GM21717 (cell line): ENCODE results near the gene CACNA2D3.

ENCODE experiments used
- ATAC-seq: cut with Tn5 transposase; IDR thresholded peaks from one replicate; pipeline ENCODE4 v1.9.1; 2021; ENCODE audit warnings: mild to moderate bottlenecking, moderate library complexity; ENCODE audit not compliant: unreplicated experiment

CACNA2D3 gene

DNA sequence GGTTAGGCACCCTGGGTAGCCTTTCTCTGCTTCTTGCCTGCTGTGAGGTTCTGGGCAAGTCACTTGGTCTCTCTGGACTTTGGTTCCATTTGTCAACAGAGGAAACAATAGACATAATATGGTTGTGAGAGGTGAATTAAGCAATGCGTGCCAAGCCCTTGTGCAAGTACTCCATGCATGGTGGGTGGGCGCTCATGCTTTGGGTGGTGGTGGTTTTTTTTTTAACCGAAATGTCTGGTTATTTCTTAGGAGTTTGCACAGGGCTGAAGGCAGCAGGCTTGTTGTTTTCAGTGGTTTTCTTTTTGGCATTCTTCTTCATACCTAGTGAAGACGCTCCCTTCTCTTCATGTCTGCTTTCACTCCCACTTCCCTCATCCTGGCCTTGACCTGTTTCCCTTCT lies 889.7 kb downstream of the CACNA2D3 start:
- no peak for ATAC-seq

DNA sequence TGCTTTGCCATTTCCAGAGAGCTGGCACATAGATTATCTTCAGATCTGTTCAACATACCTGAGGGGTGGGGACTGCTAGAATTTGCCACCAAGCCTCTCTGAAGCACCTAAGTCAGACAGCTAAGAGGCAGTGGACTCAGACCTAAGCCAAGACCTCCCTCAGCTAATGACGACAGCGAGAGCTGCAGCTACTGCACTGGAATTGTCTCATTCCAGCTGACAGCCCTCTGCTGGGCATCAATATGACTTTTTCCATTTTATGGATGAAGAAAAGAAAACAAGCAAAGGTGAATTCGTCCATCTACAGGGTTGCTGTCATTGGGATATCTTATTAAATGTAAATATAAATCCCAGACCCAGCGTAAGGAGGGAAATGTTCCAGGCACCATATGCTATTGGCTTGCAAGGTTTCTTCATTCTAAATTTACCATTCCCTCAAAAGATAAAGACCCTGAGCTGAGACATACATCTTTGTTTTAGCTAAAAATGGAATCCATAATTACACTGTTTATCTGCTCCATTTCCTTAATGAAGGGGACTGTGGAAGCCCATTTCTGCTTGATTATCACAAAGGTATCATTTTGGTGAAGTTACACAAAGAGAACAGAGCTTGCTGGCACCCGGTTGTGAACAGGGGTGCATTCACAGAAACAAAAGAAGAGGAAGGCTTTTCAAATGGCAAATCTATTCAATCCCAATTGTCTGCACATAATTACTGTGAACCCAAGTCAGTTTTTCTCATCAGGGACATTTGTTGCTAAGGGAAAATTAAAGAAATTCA lies 891.0 kb downstream of the CACNA2D3 start:
- ATAC-seq: no peak

- ATAC-seq: no peak
These were observed 891.7 kb downstream of the CACNA2D3 start for GRCh38 chr3:55014081-55014480.

DNA sequence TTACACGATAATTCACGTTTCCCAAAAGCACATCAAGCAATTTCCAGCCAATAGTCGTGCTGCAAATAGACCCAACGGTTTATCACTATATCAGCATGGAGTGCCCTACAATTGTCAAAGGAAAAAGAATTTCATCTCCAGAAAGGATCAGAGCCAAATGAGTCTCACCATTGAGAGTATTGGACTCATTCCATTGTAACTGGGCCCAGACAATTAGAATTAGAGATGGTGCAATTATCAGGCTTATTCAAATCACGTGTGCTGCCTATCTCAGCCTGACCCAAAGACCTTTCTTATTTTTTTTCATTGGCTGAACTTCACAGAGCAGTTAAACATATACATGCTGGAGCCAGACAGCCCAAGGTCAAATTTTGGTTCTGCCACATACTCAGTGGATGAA lies 892.6 kb downstream of the CACNA2D3 start:
- no peak for ATAC-seq

- ATAC-seq: no peak
These were observed 895.5 kb downstream of the CACNA2D3 start for GRCh38 chr3:55017876-55018275.

DNA sequence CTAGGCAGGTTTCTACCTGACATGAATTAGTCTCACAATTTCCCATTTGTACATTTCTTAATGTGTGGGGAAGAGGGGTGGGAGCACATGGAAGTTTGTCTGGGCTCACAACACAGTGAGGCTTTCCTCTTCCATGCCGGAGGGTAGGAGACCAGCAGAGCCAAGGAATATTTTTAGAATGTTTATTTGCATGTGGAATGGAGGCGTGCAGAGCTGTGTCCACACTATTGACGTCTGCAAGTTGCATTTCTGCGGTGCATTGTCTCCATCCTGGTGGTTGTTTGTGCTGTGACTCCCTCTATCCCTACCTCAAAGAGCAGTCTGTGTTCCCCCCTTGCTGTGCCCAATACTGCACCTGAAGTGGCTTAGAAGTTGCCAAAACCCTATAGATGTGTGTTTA lies 908.6 kb downstream of the CACNA2D3 start:
- ATAC-seq: no peak

GRCh38 chr3:55036883-55037577 lies 914.7 kb downstream of the CACNA2D3 start:
- ATAC-seq: no peak

DNA sequence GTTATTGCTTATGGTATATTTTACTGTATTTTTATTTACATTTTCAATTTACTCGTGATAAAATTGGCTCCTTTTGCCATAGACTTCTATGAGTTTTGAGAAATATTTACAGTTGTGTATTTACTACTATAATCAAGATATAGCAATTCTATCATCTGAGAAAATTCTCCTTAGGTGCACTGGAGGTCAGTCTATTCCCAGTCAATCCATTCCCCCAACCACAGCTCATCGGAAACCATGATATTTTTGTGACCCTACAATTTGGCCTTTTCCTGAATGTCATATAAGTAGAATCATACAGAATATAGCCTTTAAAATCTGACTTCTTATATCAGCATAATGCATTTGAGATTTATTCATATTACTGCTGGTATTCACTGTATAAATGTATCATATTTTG lies 920.2 kb downstream of the CACNA2D3 start:
- no peak for ATAC-seq

- ATAC-seq: no peak
These were observed 922.1 kb downstream of the CACNA2D3 start for GRCh38 chr3:55044486-55044885.

- no peak for ATAC-seq
These were observed 936.8 kb downstream of the CACNA2D3 start for GRCh38 chr3:55059027-55059629.

DNA sequence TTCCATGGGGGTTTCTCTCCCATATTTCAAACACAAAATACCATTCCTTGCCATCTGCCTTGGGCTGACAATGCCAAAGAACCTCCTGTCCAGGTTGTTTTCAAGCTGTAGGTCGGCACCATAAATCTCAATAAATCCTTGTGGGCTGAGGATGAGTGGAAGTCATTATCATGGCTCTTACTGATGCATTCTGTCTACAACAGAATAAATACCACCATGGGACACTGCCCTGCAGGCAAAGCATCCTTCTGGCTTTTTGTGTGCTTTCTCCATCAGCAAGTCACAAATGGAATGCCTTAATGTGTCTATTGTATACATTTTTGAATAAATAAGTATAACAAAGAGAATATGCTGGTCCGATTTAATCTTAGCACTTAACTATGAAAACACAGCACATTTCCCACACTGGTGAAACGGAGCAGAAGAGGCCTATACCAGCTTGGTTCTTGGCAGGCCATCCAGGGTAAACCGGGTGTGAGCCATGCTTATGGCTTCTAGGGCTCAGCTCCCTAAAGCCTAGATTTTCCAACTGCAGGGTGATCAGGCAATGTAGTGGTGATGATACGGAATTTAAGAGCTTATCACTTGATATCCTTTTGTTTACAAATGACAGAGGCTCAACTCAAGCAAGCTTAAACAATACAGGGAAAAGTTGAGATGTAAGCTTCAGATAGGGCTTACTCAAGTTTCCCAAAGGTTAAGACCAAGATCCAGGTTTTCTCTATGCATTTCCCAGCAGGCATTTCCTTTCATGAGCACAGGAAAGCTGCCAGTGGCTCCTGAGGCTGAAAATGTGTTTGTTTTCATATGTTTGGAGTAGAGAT lies 938.8 kb downstream of the CACNA2D3 start:
- no peak for ATAC-seq

- ATAC-seq: no peak
These were observed 939.3 kb downstream of the CACNA2D3 start for GRCh38 chr3:55061720-55062034.

DNA sequence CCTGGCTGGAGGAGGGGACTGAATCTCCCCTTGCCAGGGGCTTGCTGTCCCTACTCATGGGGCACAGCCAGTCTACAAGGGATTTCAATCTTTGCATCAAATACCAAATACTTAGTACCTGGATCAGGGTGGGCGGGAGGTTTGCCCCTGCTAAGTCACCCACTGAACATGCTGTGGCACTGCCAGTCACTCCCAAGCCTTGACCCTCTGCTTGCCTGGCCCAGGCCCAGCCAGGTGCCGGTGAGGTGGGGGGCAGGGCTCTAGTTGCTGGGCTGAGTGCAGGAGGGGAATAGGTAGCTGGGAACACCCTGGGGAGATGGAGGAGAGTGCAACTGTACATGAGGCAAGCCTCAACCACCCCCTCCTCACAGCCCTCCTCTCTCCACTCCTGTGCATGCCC lies 941.8 kb downstream of the CACNA2D3 start:
- ATAC-seq: no peak

- ATAC-seq: no peak
These were observed 943.0 kb downstream of the CACNA2D3 start for GRCh38 chr3:55065331-55065730.

- no peak for ATAC-seq
These were observed 944.2 kb downstream of the CACNA2D3 start for GRCh38 chr3:55066551-55067047.

GRCh38 chr3:55069950-55070349 lies 947.6 kb downstream of the CACNA2D3 start:
- no peak for ATAC-seq

GRCh38 chr3:55074796-55075195 lies 952.4 kb downstream of the CACNA2D3 start:
- ATAC-seq: no peak

DNA sequence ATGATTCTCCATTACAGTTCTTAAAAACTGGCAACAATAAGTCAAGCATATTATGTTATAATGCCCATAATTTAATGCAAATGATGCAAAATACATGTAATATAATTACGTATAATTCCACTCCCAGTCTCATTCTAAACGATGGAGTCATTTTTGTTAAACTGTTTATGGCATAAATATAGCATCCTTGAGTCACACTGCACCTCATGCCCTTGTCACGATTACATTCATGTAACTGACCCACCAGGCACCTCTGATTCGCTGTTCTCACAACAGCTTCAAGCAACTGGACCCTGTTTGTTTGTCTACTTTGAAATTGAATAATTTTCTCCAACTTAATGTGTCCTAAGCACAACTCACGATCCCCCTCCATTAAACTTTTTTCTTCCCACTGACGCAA lies 953.5 kb downstream of the CACNA2D3 start:
- no peak for ATAC-seq

DNA sequence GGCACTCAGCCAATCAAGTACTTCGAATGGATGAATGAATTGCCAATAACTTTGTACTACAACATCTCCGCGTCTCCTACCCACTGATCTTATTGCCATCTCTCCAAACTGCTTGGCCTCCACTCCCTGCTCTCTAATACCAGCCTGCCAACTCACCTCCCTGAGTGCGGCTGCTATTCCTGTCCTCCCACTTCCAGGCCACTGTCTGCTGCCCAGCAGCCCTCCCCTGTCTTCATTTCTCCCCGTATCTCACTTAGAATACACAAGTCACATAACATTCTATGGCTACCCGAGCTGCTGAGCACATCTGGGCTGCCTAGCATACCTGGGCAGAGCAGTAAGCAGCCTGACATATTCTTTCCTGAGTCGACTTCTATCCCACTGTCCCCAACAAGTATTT lies 955.4 kb downstream of the CACNA2D3 start:
- ATAC-seq: no peak

DNA sequence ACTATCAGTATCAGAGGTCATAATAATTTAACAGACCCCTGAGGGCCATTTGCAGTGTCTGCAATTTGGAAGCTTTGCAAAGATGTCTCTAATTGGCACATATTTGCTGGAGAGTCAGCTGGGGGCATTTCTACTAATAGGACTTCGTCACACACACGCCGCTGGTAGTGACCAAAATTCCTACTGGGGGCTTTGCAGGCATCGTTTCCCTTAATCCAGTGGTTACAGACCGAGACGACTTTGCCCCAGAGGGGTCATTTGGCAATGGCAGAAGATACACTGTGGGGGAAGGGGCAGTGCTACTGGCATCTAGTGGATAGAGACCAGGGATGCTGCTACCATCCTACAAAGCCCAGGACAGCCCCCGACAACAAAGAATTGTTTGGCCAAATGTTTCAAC lies 956.5 kb downstream of the CACNA2D3 start:
- ATAC-seq: no peak

GRCh38 chr3:55085231-55085630 lies 962.9 kb downstream of the CACNA2D3 start:
- ATAC-seq: no peak
